SK-N-SH treated with all-trans-retinoic acid at 6 μM for 48 hours (cell line): ENCODE data around the gene SMIM20.

Experiments used
- BACH2 ChIP-seq: fragments of 250-450 bp; sonication (Bioruptor Pico); IDR thresholded peaks from 2 replicates; pipeline ENCODE4 v1.9.0; 2021; ENCODE audit warnings: mild to moderate bottlenecking, borderline replicate concordance
- CSRNP3 ChIP-seq: fragments of 250-450 bp; sonication (Bioruptor Pico); IDR thresholded peaks from 2 replicates; pipeline ENCODE4 v1.5.1; 2021; ENCODE audit warnings: mild to moderate bottlenecking, moderate library complexity
- PATZ1 ChIP-seq: fragments of 250-450 bp; sonication (Bioruptor Pico); IDR thresholded peaks from 2 replicates; pipeline ENCODE4 v1.8.0; 2020; ENCODE audit warnings: mild to moderate bottlenecking, moderate library complexity, borderline replicate concordance
- PPARA ChIP-seq: fragments of 250-450 bp; sonication (Bioruptor Pico); IDR thresholded peaks from 2 replicates; pipeline ENCODE4 v1.5.0; 2020; ENCODE audit warnings: mild to moderate bottlenecking, borderline replicate concordance
- TCF4 ChIP-seq: fragments of 250-450 bp; sonication (Bioruptor Pico); IDR thresholded peaks from 2 replicates; pipeline ENCODE4 v1.8.0; 2021; ENCODE audit warnings: mild to moderate bottlenecking, moderate library complexity, borderline replicate concordance
- TOX ChIP-seq: fragments of 250-450 bp; sonication (Bioruptor Pico); IDR thresholded peaks from 2 replicates; pipeline ENCODE4 v1.8.0; 2021; ENCODE audit warnings: mild to moderate bottlenecking, moderate library complexity, borderline replicate concordance
- TSHZ2 ChIP-seq: fragments of 250-450 bp; sonication (Bioruptor Pico); IDR thresholded peaks from 2 replicates; pipeline ENCODE4 v1.5.0; 2020; ENCODE audit warnings: mild to moderate bottlenecking, moderate library complexity
- ZFP30 ChIP-seq: fragments of 450-650 bp; formaldehyde crosslinking; IDR thresholded peaks from 2 replicates; pipeline ENCODE4 v1.5.0; 2022; ENCODE audit warnings: mild to moderate bottlenecking, moderate library complexity

- TF ChIP-seq PATZ1 (no peak), TOX (CRISPR knock-in tag) (no peak), PPARA (CRISPR knock-in tag) (no peak), TSHZ2 (CRISPR knock-in tag) (no peak), ZFP30 (CRISPR knock-in tag) (no peak), BACH2 (CRISPR knock-in tag) (no peak), CSRNP3 (CRISPR knock-in tag) (no peak), TCF4 (CRISPR knock-in tag) (no peak)
Measured at GRCh38 chr4:25939330-25939729, 25.3 kb downstream of the SMIM20 start.
